Measurements from ENCODE around the gene GID4.

The GID4 gene

GRCh38 chr17:18006495-18007239 is 32.5 kb upstream of the GID4 start:
- H3K4me3 Mint-ChIP-seq = no peak overlapping the region
- peaks cover 6% of the 10 kb centered on the region for H3K4me1 Mint-ChIP-seq (ENCODE audit: low read depth)
- no peaks in the 10 kb centered on the region for H3K27me3 Mint-ChIP-seq (ENCODE audit: low read depth)
- H3K27ac Mint-ChIP-seq = no peak overlapping the region
- no peaks in the 10 kb centered on the region for H3K36me3 Mint-ChIP-seq (ENCODE audit: low read depth)
- H3K9me3 Mint-ChIP-seq = no peaks in the 10 kb centered on the region

GRCh38 chr17:18008496-18009268 is 30.5 kb upstream of the GID4 start:
- Mint-ChIP-seq H3K4me3 (no peak overlapping the region), H3K27ac (no peak overlapping the region), H3K9me3 (no peaks in the 10 kb centered on the region), H3K36me3 (ENCODE audit: low read depth) (peaks cover 6% of the 10 kb centered on the region), H3K4me1 (ENCODE audit: low read depth) (peaks cover 9% of the 10 kb centered on the region), H3K27me3 (ENCODE audit: low read depth) (no peaks in the 10 kb centered on the region)

- H3K9me3 Mint-ChIP-seq = no peaks in the 10 kb centered on the region
- peaks cover 9% of the 10 kb centered on the region for H3K4me1 Mint-ChIP-seq (ENCODE audit: low read depth)
- H3K27ac Mint-ChIP-seq = no peak overlapping the region
- no peaks in the 10 kb centered on the region for H3K27me3 Mint-ChIP-seq (ENCODE audit: low read depth)
- peaks cover 6% of the 10 kb centered on the region for H3K36me3 Mint-ChIP-seq (ENCODE audit: low read depth)
- no peak overlapping the region for H3K4me3 Mint-ChIP-seq
These were observed 29.4 kb upstream of the GID4 start for GRCh38 chr17:18009609-18010420.

GRCh38 chr17:18011286-18011685 is 27.9 kb upstream of the GID4 start:
- Mint-ChIP-seq H3K4me1 (ENCODE audit: low read depth) (peaks cover 3% of the 10 kb centered on the region), H3K36me3 (ENCODE audit: low read depth) (peaks cover 6% of the 10 kb centered on the region), H3K27me3 (ENCODE audit: low read depth) (no peaks in the 10 kb centered on the region), H3K4me3 (no peak overlapping the region), H3K9me3 (no peaks in the 10 kb centered on the region), H3K27ac (no peak overlapping the region)

- Mint-ChIP-seq H3K9me3 (no peaks in the 10 kb centered on the region), H3K27ac (no peak overlapping the region), H3K4me1 (ENCODE audit: low read depth) (peaks cover 3% of the 10 kb centered on the region), H3K27me3 (ENCODE audit: low read depth) (no peaks in the 10 kb centered on the region), H3K4me3 (no peak overlapping the region), H3K36me3 (ENCODE audit: low read depth) (peaks cover 8% of the 10 kb centered on the region)
These were observed 25.2 kb upstream of the GID4 start for GRCh38 chr17:18014006-18014405.

GRCh38 chr17:18015593-18015992 is 23.6 kb upstream of the GID4 start:
- H3K27ac Mint-ChIP-seq = no peak overlapping the region
- no peak overlapping the region for H3K4me3 Mint-ChIP-seq

GRCh38 chr17:18016426-18016825 is 22.8 kb upstream of the GID4 start:
- Mint-ChIP-seq H3K36me3 (ENCODE audit: low read depth) (peaks cover 8% of the 10 kb centered on the region), H3K9me3 (no peaks in the 10 kb centered on the region), H3K4me3 (no peak overlapping the region), H3K4me1 (ENCODE audit: low read depth) (peaks cover 3% of the 10 kb centered on the region), H3K27me3 (ENCODE audit: low read depth) (no peaks in the 10 kb centered on the region), H3K27ac (no peak overlapping the region)

More at GRCh38 chr17:18015593-18015992, 23.6 kb upstream of the GID4 start:
- Mint-ChIP-seq H3K4me1 (ENCODE audit: low read depth) (peaks cover 3% of the 10 kb centered on the region), H3K9me3 (no peaks in the 10 kb centered on the region), H3K36me3 (ENCODE audit: low read depth) (peaks cover 8% of the 10 kb centered on the region), H3K27me3 (ENCODE audit: low read depth) (no peaks in the 10 kb centered on the region)

GRCh38 chr17:18017958-18018357 is 21.2 kb upstream of the GID4 start:
- Mint-ChIP-seq H3K27ac (no peak overlapping the region), H3K9me3 (no peaks in the 10 kb centered on the region), H3K27me3 (ENCODE audit: low read depth) (no peaks in the 10 kb centered on the region)

GRCh38 chr17:18018411-18018921 is 20.7 kb upstream of the GID4 start:
- Mint-ChIP-seq H3K36me3 (ENCODE audit: low read depth) (peaks cover 2% of the 10 kb centered on the region), H3K27ac (no peak overlapping the region), H3K9me3 (no peaks in the 10 kb centered on the region), H3K4me1 (ENCODE audit: low read depth) (no peaks in the 10 kb centered on the region), H3K4me3 (no peak overlapping the region), H3K27me3 (ENCODE audit: low read depth) (no peaks in the 10 kb centered on the region)

More at GRCh38 chr17:18017958-18018357, 21.2 kb upstream of the GID4 start:
- peaks cover 5% of the 10 kb centered on the region for H3K36me3 Mint-ChIP-seq (ENCODE audit: low read depth)
- H3K4me3 Mint-ChIP-seq = no peak overlapping the region
- peaks cover under 1% of the 10 kb centered on the region for H3K4me1 Mint-ChIP-seq (ENCODE audit: low read depth)

GRCh38 chr17:18019838-18020154 is 19.4 kb upstream of the GID4 start:
- Mint-ChIP-seq H3K27ac (no peak overlapping the region), H3K4me1 (ENCODE audit: low read depth) (no peaks in the 10 kb centered on the region), H3K4me3 (no peak overlapping the region), H3K36me3 (ENCODE audit: low read depth) (peaks cover 6% of the 10 kb centered on the region), H3K9me3 (no peaks in the 10 kb centered on the region), H3K27me3 (ENCODE audit: low read depth) (no peaks in the 10 kb centered on the region)

GRCh38 chr17:18020971-18021370 is 18.2 kb upstream of the GID4 start:
- Mint-ChIP-seq H3K4me3 (no peak overlapping the region), H3K9me3 (no peaks in the 10 kb centered on the region), H3K4me1 (ENCODE audit: low read depth) (peaks cover 8% of the 10 kb centered on the region), H3K36me3 (ENCODE audit: low read depth) (peaks cover 9% of the 10 kb centered on the region), H3K27ac (no peak overlapping the region), H3K27me3 (ENCODE audit: low read depth) (no peaks in the 10 kb centered on the region)

GRCh38 chr17:18021372-18021771 is 17.8 kb upstream of the GID4 start:
- peaks cover 9% of the 10 kb centered on the region for H3K36me3 Mint-ChIP-seq (ENCODE audit: low read depth)
- no peaks in the 10 kb centered on the region for H3K9me3 Mint-ChIP-seq
- H3K27ac Mint-ChIP-seq = no peak overlapping the region
- peaks cover 10% of the 10 kb centered on the region for H3K4me1 Mint-ChIP-seq (ENCODE audit: low read depth)
- no peak overlapping the region for H3K4me3 Mint-ChIP-seq
- no peaks in the 10 kb centered on the region for H3K27me3 Mint-ChIP-seq (ENCODE audit: low read depth)

GRCh38 chr17:18025241-18025944 is 13.8 kb upstream of the GID4 start:
- no peaks in the 10 kb centered on the region for H3K9me3 Mint-ChIP-seq
- no peak overlapping the region for H3K4me3 Mint-ChIP-seq
- H3K36me3 Mint-ChIP-seq (ENCODE audit: low read depth) = peaks cover 7% of the 10 kb centered on the region
- H3K27me3 Mint-ChIP-seq (ENCODE audit: low read depth) = no peaks in the 10 kb centered on the region
- H3K4me1 Mint-ChIP-seq (ENCODE audit: low read depth) = peaks cover 14% of the 10 kb centered on the region
- peak overlapping the region; percentile 58 for H3K27ac Mint-ChIP-seq

Measured in T-helper 1 cell treated with Interleukin-12 subunit alpha and Interleukin-12 subunit beta and Interleukin-4 antibody, amounts not matched to agents 30 μg/mL and 1 μg/mL, for 36 hours (primary cell).